Measurements from ENCODE around the gene FGFR1OP2. TPM values are rescaled to one million over a fixed set of nuclear protein-coding genes. Genes with fewer than 3 reads are reported as not detected.

Gene FGFR1OP2
- total and polyA plus RNA-seq, 2 experiments from 2014 or later, result 35.6 to 45.0 TPM

- TF ChIP-seq, protein P1, sequence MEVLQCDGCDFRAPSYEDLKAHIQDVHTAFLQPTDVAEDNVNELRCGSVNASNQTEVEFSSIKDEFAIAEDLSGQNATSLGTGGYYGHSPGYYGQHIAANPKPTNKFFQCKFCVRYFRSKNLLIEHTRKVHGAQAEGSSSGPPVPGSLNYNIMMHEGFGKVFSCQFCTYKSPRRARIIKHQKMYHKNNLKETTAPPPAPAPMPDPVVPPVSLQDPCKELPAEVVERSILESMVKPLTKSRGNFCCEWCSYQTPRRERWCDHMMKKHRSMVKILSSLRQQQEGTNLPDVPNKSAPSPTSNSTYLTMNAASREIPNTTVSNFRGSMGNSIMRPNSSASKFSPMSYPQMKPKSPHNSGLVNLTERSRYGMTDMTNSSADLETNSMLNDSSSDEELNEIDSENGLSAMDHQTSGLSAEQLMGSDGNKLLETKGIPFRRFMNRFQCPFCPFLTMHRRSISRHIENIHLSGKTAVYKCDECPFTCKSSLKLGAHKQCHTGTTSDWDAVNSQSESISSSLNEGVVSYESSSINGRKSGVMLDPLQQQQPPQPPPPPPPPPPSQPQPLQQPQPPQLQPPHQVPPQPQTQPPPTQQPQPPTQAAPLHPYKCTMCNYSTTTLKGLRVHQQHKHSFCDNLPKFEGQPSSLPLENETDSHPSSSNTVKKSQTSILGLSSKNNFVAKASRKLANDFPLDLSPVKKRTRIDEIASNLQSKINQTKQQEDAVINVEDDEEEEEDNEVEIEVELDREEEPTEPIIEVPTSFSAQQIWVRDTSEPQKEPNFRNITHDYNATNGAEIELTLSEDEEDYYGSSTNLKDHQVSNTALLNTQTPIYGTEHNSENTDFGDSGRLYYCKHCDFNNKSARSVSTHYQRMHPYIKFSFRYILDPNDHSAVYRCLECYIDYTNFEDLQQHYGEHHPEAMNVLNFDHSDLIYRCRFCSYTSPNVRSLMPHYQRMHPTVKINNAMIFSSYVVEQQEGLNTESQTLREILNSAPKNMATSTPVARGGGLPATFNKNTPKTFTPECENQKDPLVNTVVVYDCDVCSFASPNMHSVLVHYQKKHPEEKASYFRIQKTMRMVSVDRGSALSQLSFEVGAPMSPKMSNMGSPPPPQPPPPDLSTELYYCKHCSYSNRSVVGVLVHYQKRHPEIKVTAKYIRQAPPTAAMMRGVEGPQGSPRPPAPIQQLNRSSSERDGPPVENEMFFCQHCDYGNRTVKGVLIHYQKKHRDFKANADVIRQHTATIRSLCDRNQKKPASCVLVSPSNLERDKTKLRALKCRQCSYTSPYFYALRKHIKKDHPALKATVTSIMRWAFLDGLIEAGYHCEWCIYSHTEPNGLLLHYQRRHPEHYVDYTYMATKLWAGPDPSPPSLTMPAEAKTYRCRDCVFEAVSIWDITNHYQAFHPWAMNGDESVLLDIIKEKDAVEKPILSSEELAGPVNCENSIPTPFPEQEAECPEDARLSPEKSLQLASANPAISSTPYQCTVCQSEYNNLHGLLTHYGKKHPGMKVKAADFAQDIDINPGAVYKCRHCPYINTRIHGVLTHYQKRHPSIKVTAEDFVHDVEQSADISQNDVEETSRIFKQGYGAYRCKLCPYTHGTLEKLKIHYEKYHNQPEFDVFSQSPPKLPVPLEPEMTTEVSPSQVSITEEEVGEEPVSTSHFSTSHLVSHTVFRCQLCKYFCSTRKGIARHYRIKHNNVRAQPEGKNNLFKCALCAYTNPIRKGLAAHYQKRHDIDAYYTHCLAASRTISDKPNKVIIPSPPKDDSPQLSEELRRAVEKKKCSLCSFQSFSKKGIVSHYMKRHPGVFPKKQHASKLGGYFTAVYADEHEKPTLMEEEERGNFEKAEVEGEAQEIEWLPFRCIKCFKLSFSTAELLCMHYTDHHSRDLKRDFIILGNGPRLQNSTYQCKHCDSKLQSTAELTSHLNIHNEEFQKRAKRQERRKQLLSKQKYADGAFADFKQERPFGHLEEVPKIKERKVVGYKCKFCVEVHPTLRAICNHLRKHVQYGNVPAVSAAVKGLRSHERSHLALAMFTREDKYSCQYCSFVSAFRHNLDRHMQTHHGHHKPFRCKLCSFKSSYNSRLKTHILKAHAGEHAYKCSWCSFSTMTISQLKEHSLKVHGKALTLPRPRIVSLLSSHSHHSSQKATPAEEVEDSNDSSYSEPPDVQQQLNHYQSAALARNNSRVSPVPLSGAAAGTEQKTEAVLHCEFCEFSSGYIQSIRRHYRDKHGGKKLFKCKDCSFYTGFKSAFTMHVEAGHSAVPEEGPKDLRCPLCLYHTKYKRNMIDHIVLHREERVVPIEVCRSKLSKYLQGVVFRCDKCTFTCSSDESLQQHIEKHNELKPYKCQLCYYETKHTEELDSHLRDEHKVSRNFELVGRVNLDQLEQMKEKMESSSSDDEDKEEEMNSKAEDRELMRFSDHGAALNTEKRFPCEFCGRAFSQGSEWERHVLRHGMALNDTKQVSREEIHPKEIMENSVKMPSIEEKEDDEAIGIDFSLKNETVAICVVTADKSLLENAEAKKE (CRISPR knock-in tag; IDR thresholded peaks at IDR 0.05), result no peak
- TF ChIP-seq NANOG (IDR thresholded peaks at IDR 0.05; ENCODE audit: borderline replicate concordance), result no peak
- no peak for TF ChIP-seq CTCF (conservative IDR thresholded peaks at IDR 0.05; ENCODE audit: low read depth in 2 of 2)
- TF ChIP-seq, protein P2, sequence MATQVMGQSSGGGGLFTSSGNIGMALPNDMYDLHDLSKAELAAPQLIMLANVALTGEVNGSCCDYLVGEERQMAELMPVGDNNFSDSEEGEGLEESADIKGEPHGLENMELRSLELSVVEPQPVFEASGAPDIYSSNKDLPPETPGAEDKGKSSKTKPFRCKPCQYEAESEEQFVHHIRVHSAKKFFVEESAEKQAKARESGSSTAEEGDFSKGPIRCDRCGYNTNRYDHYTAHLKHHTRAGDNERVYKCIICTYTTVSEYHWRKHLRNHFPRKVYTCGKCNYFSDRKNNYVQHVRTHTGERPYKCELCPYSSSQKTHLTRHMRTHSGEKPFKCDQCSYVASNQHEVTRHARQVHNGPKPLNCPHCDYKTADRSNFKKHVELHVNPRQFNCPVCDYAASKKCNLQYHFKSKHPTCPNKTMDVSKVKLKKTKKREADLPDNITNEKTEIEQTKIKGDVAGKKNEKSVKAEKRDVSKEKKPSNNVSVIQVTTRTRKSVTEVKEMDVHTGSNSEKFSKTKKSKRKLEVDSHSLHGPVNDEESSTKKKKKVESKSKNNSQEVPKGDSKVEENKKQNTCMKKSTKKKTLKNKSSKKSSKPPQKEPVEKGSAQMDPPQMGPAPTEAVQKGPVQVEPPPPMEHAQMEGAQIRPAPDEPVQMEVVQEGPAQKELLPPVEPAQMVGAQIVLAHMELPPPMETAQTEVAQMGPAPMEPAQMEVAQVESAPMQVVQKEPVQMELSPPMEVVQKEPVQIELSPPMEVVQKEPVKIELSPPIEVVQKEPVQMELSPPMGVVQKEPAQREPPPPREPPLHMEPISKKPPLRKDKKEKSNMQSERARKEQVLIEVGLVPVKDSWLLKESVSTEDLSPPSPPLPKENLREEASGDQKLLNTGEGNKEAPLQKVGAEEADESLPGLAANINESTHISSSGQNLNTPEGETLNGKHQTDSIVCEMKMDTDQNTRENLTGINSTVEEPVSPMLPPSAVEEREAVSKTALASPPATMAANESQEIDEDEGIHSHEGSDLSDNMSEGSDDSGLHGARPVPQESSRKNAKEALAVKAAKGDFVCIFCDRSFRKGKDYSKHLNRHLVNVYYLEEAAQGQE (IDR thresholded peaks at IDR 0.05; ENCODE audit: unreplicated experiment), result no peak
- TF ChIP-seq JUNB (IDR thresholded peaks at IDR 0.05; ENCODE audit: unreplicated experiment), result no peak
- TF ChIP-seq POLR2AphosphoS5 (IDR thresholded peaks at IDR 0.05; ENCODE audit: low read depth), result no peak
- no peak for TF ChIP-seq EZH2 (IDR thresholded peaks at IDR 0.05; ENCODE audit: low read depth, unreplicated experiment)
- TF ChIP-seq, protein P3, sequence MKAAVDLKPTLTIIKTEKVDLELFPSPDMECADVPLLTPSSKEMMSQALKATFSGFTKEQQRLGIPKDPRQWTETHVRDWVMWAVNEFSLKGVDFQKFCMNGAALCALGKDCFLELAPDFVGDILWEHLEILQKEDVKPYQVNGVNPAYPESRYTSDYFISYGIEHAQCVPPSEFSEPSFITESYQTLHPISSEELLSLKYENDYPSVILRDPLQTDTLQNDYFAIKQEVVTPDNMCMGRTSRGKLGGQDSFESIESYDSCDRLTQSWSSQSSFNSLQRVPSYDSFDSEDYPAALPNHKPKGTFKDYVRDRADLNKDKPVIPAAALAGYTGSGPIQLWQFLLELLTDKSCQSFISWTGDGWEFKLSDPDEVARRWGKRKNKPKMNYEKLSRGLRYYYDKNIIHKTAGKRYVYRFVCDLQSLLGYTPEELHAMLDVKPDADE (IDR thresholded peaks at IDR 0.05), result no peak
- no peak for TF ChIP-seq CREB1 (CRISPR knock-in tag; IDR thresholded peaks at IDR 0.05; ENCODE audit: low read depth)
These were observed 41.5 kb downstream of the FGFR1OP2 start (continued) for GRCh38 chr12:26979733-26980132.
